Activated naive CD8-positive, alpha-beta T cell treated with anti-CD3 and anti-CD28 coated beads, Interleukin-2, amount 50 U/mL, for 24 hours (primary cell): Measurements from ENCODE around the gene NFYA.

Source experiments
- ATAC-seq: fragments of 150-1000 bp; cut with Tn5 transposase; one replicate; pipeline ENCODE4 v1.10.0; 2021
- DNase-seq: peaks from one replicate; pipeline ENCODE4 v3.0.0; 2021
- H3K27ac Mint-ChIP-seq: one replicate; pipeline ENCODE4 v1.8.0; 2021; ENCODE audit warnings: mild to moderate bottlenecking, mixed read lengths
- H3K27me3 Mint-ChIP-seq: one replicate; pipeline ENCODE4 v1.8.0; 2021; ENCODE audit warnings: mixed read lengths
- H3K36me3 Mint-ChIP-seq: one replicate; pipeline ENCODE4 v1.8.0; 2021; ENCODE audit warnings: low read depth, mixed read lengths
- H3K4me1 Mint-ChIP-seq: one replicate; pipeline ENCODE4 v1.8.0; 2021; ENCODE audit warnings: mixed read lengths
- H3K4me3 Mint-ChIP-seq: one replicate; pipeline ENCODE4 v1.8.0; 2021; ENCODE audit warnings: mild to moderate bottlenecking, moderate library complexity, mixed read lengths
- H3K9me3 Mint-ChIP-seq: one replicate; pipeline ENCODE4 v1.8.0; 2021; ENCODE audit warnings: mixed read lengths

The NFYA gene

GRCh38 chr6:41072836-41073202 is at the start of gene NFYA:
NFYA (plus strand) TSS chr6:41072974; CDS start chr6:41079090, 6,116 bp downstream.
- no peaks in the 10 kb centered on the region for H3K27me3 Mint-ChIP-seq
- DNase-seq, result peak; percentile 100
- H3K4me3 Mint-ChIP-seq, result peak within 1 kb of the TSS; percentile 93
- peaks cover 30% of the 10 kb centered on the region for H3K36me3 Mint-ChIP-seq
- peak; percentile 83 for ATAC-seq
- peak within 1 kb of the TSS; percentile 96 for H3K27ac Mint-ChIP-seq
- H3K9me3 Mint-ChIP-seq, result no peaks in the 10 kb centered on the region
- H3K4me1 Mint-ChIP-seq, result peaks cover 60% of the 10 kb centered on the region

GRCh38 chr6:41023114-41023513 is 49.7 kb upstream of the NFYA start:
- Mint-ChIP-seq H3K4me1 (peaks cover 10% of the 10 kb centered on the region), H3K4me3 (no peak overlapping the region), H3K27me3 (no peaks in the 10 kb centered on the region), H3K9me3 (no peaks in the 10 kb centered on the region), H3K27ac (no peak overlapping the region), H3K36me3 (no peaks in the 10 kb centered on the region)
- DNase-seq (no peak), ATAC-seq (no peak)

- Mint-ChIP-seq H3K4me1 (peaks cover 19% of the 10 kb centered on the region), H3K4me3 (no peak overlapping the region), H3K36me3 (no peaks in the 10 kb centered on the region), H3K27me3 (no peaks in the 10 kb centered on the region), H3K9me3 (no peaks in the 10 kb centered on the region), H3K27ac (no peak overlapping the region)
- no peak for DNase-seq
- ATAC-seq, result no peak
These were observed 46.7 kb upstream of the NFYA start for GRCh38 chr6:41025966-41026530.

GRCh38 chr6:41027241-41027640 is 45.5 kb upstream of the NFYA start:
- Mint-ChIP-seq H3K36me3 (no peaks in the 10 kb centered on the region), H3K9me3 (no peaks in the 10 kb centered on the region), H3K4me3 (peak overlapping the region; percentile 78), H3K4me1 (peaks cover 19% of the 10 kb centered on the region), H3K27ac (peak overlapping the region; percentile 75), H3K27me3 (no peaks in the 10 kb centered on the region)
- DNase-seq (no peak), ATAC-seq (no peak)

- DNase-seq, result peak; percentile 87
- Mint-ChIP-seq H3K9me3 (no peaks in the 10 kb centered on the region), H3K4me1 (peaks cover 19% of the 10 kb centered on the region), H3K36me3 (no peaks in the 10 kb centered on the region), H3K4me3 (peak overlapping the region; percentile 78), H3K27ac (peak overlapping the region; percentile 75), H3K27me3 (no peaks in the 10 kb centered on the region)
- peak; percentile 87 for ATAC-seq
These were observed 44.8 kb upstream of the NFYA start for GRCh38 chr6:41027799-41028560.

GRCh38 chr6:41028561-41029412 is 44.0 kb upstream of the NFYA start:
- peak; percentile 31 for ATAC-seq
- H3K4me1 Mint-ChIP-seq, result peaks cover 19% of the 10 kb centered on the region
- H3K9me3 Mint-ChIP-seq, result no peaks in the 10 kb centered on the region

GRCh38 chr6:41032830-41033229 is 39.9 kb upstream of the NFYA start:
- peaks cover 10% of the 10 kb centered on the region for H3K4me1 Mint-ChIP-seq
- H3K36me3 Mint-ChIP-seq, result no peaks in the 10 kb centered on the region
- no peak overlapping the region for H3K4me3 Mint-ChIP-seq
- DNase-seq (no peak), ATAC-seq (no peak)
- H3K27ac Mint-ChIP-seq, result no peak overlapping the region
- H3K9me3 Mint-ChIP-seq, result no peaks in the 10 kb centered on the region
- no peaks in the 10 kb centered on the region for H3K27me3 Mint-ChIP-seq

More at GRCh38 chr6:41028561-41029412, 44.0 kb upstream of the NFYA start:
- Mint-ChIP-seq H3K36me3 (no peaks in the 10 kb centered on the region), H3K27ac (peak overlapping the region; percentile 61), H3K4me3 (peak overlapping the region; percentile 78), H3K27me3 (no peaks in the 10 kb centered on the region)
- no peak for DNase-seq

- Mint-ChIP-seq H3K4me1 (peaks cover 6% of the 10 kb centered on the region), H3K4me3 (no peak overlapping the region), H3K36me3 (no peaks in the 10 kb centered on the region), H3K27ac (no peak overlapping the region), H3K9me3 (no peaks in the 10 kb centered on the region), H3K27me3 (no peaks in the 10 kb centered on the region)
- no peak for DNase-seq
- peak; percentile 11 for ATAC-seq
These were observed 39.0 kb upstream of the NFYA start for GRCh38 chr6:41033776-41034175.

- Mint-ChIP-seq H3K9me3 (no peaks in the 10 kb centered on the region), H3K4me3 (no peak overlapping the region), H3K27me3 (no peaks in the 10 kb centered on the region), H3K4me1 (peaks cover 5% of the 10 kb centered on the region), H3K36me3 (no peaks in the 10 kb centered on the region), H3K27ac (no peak overlapping the region)
- DNase-seq (no peak), ATAC-seq (no peak)
These were observed 36.6 kb upstream of the NFYA start for GRCh38 chr6:41036186-41036585.

- no peak overlapping the region for H3K27ac Mint-ChIP-seq
- H3K36me3 Mint-ChIP-seq, result no peaks in the 10 kb centered on the region
These were observed 36.2 kb upstream of the NFYA start for GRCh38 chr6:41036601-41037000.

GRCh38 chr6:41037107-41037900 is 35.5 kb upstream of the NFYA start:
- peaks cover 5% of the 10 kb centered on the region for H3K4me1 Mint-ChIP-seq
- DNase-seq (no peak), ATAC-seq (no peak)
- no peak overlapping the region for H3K4me3 Mint-ChIP-seq
- no peaks in the 10 kb centered on the region for H3K27me3 Mint-ChIP-seq
- no peaks in the 10 kb centered on the region for H3K36me3 Mint-ChIP-seq
- no peaks in the 10 kb centered on the region for H3K9me3 Mint-ChIP-seq
- no peak overlapping the region for H3K27ac Mint-ChIP-seq

More at GRCh38 chr6:41036601-41037000, 36.2 kb upstream of the NFYA start:
- Mint-ChIP-seq H3K4me3 (no peak overlapping the region), H3K9me3 (no peaks in the 10 kb centered on the region), H3K4me1 (peaks cover 5% of the 10 kb centered on the region), H3K27me3 (no peaks in the 10 kb centered on the region)
- no peak for ATAC-seq
- DNase-seq, result no peak

- Mint-ChIP-seq H3K9me3 (no peaks in the 10 kb centered on the region), H3K27me3 (no peaks in the 10 kb centered on the region), H3K27ac (no peak overlapping the region), H3K36me3 (no peaks in the 10 kb centered on the region), H3K4me1 (peaks cover 5% of the 10 kb centered on the region), H3K4me3 (no peak overlapping the region)
- ATAC-seq (no peak), DNase-seq (no peak)
These were observed 34.6 kb upstream of the NFYA start for GRCh38 chr6:41038205-41038604.

- ATAC-seq (peak; percentile 38), DNase-seq (peak; percentile 66)
- no peak within 1 kb of the TSS for H3K4me3 Mint-ChIP-seq
- no peaks in the 10 kb centered on the region for H3K27me3 Mint-ChIP-seq
- H3K9me3 Mint-ChIP-seq, result no peaks in the 10 kb centered on the region
- no peak within 1 kb of the TSS for H3K27ac Mint-ChIP-seq
- peaks cover 5% of the 10 kb centered on the region for H3K4me1 Mint-ChIP-seq
- no peaks in the 10 kb centered on the region for H3K36me3 Mint-ChIP-seq
These were observed 33.4 kb upstream of the NFYA start, which contains the start of gene UNC5CL for GRCh38 chr6:41039060-41039998. UNC5CL (minus strand) TSS chr6:41039221; CDS start chr6:41035074, 4,147 bp downstream.
